Mesothelial cell of epicardium (in vitro differentiated cells): ENCODE data around the gene RNF7. TPM values are rescaled to one million over a fixed set of nuclear protein-coding genes. Genes with fewer than 3 reads are reported as not detected.

Source experiments
- DNase-seq, 2 experiments: peaks; one replicate each; pipeline ENCODE4 v3.0.0; 2021; ENCODE audit warnings: low spot score in 2 of 2; ENCODE audit not compliant: unreplicated experiment in 2 of 2
- H3K27ac Mint-ChIP-seq: 2 replicates; pipeline ENCODE4 v1.8.0; 2021; ENCODE audit warnings: mixed read lengths
- H3K27me3 Mint-ChIP-seq: 2 replicates; pipeline ENCODE4 v1.8.0; 2021; ENCODE audit warnings: low read depth, mixed read lengths
- H3K36me3 Mint-ChIP-seq: 2 replicates; pipeline ENCODE4 v1.8.0; 2021; ENCODE audit warnings: mixed read lengths
- H3K4me1 Mint-ChIP-seq: 2 replicates; pipeline ENCODE4 v1.8.0; 2021; ENCODE audit warnings: mixed read lengths
- H3K4me3 Mint-ChIP-seq: 2 replicates; pipeline ENCODE4 v1.8.0; 2021; ENCODE audit warnings: mild to moderate bottlenecking, moderate library complexity, mixed read lengths
- H3K9me3 Mint-ChIP-seq: 2 replicates; pipeline ENCODE4 v1.8.0; 2021; ENCODE audit warnings: mixed read lengths
- CTCF ChIP-seq: fragments of 200-600 bp; sonication (generic); IDR thresholded peaks from one replicate; pipeline ENCODE4 v1.5.0; 2021; ENCODE audit warnings: antibody characterized with exemption; ENCODE audit not compliant: unreplicated experiment
- total RNA-seq: library from RNA; stranded (reverse); gene quantifications from 3 replicates; pipeline ENCODE4 v1.2.1, GENCODE V29; 2021

RNF7 gene
- total RNA-seq, 1 donor from 2014 or later: 94.3 TPM

DNA sequence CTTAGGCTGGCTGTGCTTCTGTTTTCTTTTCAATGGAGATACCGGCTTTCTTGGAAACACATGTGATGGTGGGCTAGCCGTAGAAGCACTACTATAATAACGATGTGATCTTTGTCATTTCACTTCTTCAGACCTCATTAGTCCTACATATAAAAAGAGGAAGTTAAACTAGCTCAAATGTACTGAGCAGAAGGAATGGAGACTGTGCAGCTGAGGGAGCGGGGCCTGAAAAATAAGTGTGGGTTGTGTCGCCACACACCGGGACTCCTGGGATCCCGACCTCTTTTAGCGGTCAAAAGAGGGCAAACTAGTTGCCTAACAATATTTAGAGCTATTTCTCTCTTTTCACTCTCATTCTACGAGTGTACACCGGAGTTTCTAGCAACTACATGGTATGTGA lies 1.0 kb upstream of the RNF7 start:
- H3K36me3 Mint-ChIP-seq: no peaks in the 10 kb centered on the region
- TF ChIP-seq CTCF: no peak
- H3K9me3 Mint-ChIP-seq: peaks cover 10% of the 10 kb centered on the region
- H3K4me3 Mint-ChIP-seq: no peak overlapping the region
- no peaks in the 10 kb centered on the region for H3K27me3 Mint-ChIP-seq
- H3K4me1 Mint-ChIP-seq: peaks cover 24% of the 10 kb centered on the region
- no peak for DNase-seq
- no peak overlapping the region for H3K27ac Mint-ChIP-seq

DNA sequence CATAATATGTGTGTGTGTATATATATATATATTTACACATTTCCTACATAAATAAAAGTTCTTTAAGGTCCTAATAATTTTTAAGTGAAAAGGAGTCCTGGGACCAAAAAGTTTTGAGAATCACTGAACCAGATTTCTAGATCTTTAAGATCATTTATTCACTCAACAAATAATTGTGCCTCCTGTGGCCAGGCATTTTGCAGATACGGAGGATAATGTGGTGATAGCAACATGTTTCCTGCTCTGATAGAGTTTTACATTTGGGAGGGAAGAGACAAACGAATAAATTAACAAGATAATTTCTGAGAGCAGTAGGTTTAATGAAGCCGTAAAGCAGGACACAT lies 448 bp upstream of the RNF7 start:
- H3K9me3 Mint-ChIP-seq: peaks cover 7% of the 10 kb centered on the region
- H3K4me1 Mint-ChIP-seq: peaks cover 26% of the 10 kb centered on the region
- peak overlapping the region; percentile 83 for H3K27ac Mint-ChIP-seq
- DNase-seq: no peak
- H3K27me3 Mint-ChIP-seq: no peaks in the 10 kb centered on the region
- no peak for TF ChIP-seq CTCF
- H3K4me3 Mint-ChIP-seq: peak overlapping the region; percentile 98
- H3K36me3 Mint-ChIP-seq: no peaks in the 10 kb centered on the region

- H3K27ac Mint-ChIP-seq: peak overlapping the region; percentile 99
- no peak for DNase-seq
- no peaks in the 10 kb centered on the region for H3K36me3 Mint-ChIP-seq
- H3K4me3 Mint-ChIP-seq: peak overlapping the region; percentile 98
- TF ChIP-seq CTCF: no peak
- peaks cover 27% of the 10 kb centered on the region for H3K4me1 Mint-ChIP-seq
- peaks cover 3% of the 10 kb centered on the region for H3K9me3 Mint-ChIP-seq
- no peaks in the 10 kb centered on the region for H3K27me3 Mint-ChIP-seq
These were observed 829 bp downstream of the RNF7 start for GRCh38 chr3:141738891-141739363.

DNA sequence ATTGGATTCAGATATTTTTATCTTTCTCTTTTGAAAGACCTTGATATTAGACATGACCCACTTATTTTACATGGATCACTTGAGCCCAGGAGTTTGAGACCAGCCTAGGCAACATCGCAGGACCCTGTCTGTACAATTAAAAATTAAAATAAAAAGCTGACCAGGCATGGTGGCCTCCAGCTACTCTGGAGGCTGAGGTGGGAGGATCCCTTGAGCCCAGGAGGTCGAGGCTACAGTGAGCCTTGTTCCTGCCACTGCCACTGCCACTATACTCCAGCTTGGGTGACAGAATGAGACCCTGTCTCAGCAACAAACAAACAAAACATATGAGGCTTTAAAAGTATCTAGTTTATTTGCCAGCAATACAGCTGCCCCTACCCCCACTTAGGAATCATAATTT lies 1.6 kb downstream of the RNF7 start:
- H3K27ac Mint-ChIP-seq: peak overlapping the region; percentile 99
- peaks cover 3% of the 10 kb centered on the region for H3K9me3 Mint-ChIP-seq
- H3K27me3 Mint-ChIP-seq: no peaks in the 10 kb centered on the region
- no peak for TF ChIP-seq CTCF
- DNase-seq: no peak
- H3K4me1 Mint-ChIP-seq: peaks cover 30% of the 10 kb centered on the region
- H3K36me3 Mint-ChIP-seq: peaks cover 6% of the 10 kb centered on the region
- peak overlapping the region; percentile 98 for H3K4me3 Mint-ChIP-seq

GRCh38 chr3:141740349-141740748 lies 2.3 kb downstream of the RNF7 start:
- H3K27ac Mint-ChIP-seq: peak overlapping the region; percentile 99
- no peak for TF ChIP-seq CTCF
- peaks cover 1% of the 10 kb centered on the region for H3K9me3 Mint-ChIP-seq
- no peaks in the 10 kb centered on the region for H3K27me3 Mint-ChIP-seq
- peaks cover 30% of the 10 kb centered on the region for H3K4me1 Mint-ChIP-seq
- DNase-seq: no peak
- peaks cover 10% of the 10 kb centered on the region for H3K36me3 Mint-ChIP-seq
- H3K4me3 Mint-ChIP-seq: peak overlapping the region; percentile 98

DNA sequence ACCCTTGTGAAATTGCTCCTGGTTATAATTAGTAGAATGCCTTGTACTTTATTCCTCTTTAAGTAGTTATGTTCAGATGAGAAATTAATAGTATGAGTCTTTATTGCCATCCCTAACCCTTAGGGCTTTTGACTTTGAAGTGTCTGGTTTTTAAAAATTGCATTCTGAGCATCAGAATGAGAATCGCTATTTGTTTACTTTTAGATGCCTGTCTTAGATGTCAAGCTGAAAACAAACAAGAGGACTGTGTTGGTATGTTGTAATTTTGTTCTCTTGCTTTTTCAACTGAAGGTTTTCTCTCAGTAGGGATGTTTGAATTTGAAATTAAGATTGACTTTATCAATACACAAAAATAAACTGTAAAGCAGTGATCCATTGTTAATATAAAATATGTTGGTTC lies 5.2 kb downstream of the RNF7 start:
- DNase-seq: no peak
- Mint-ChIP-seq H3K4me1 (peaks cover 30% of the 10 kb centered on the region), H3K9me3 (no peaks in the 10 kb centered on the region), H3K27ac (no peak overlapping the region), H3K36me3 (peaks cover 20% of the 10 kb centered on the region), H3K27me3 (no peaks in the 10 kb centered on the region), H3K4me3 (no peak overlapping the region)
- no peak for TF ChIP-seq CTCF
